ENCODE measurements around the gene TCF12.

Gene TCF12

DNA sequence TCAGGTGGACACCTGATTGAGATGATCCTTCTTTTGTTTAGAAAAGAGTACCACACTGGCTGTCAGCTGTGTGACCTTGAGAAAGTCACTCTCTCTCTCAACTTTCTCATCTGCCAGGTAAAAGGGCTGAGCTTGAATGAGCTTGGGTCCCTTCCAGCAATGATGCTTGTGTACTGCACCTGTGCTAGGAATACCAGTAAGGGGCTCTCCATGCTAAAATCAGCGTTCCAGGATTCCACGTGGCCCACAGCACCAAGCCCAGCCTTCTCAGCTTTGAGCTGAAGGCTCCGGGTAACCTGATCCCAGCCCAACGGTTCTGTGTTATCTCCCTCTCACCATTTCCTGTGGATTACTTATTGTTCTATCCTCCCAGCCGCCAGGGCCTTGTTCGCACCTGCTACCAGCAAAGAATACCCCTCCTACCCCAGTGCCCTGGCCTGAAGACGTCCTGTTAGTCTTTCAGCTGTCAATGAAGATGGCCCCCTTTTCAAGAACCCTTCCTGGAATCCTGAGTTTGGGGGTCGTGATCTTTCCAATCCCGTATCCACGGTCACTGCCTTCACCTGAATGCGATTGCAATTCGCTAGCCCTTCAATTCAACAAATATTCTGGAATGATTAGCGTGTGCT is 403.6 kb downstream of the TCF12 start:
- DNase-seq (ENCODE audit: low spot score): no peak

DNA sequence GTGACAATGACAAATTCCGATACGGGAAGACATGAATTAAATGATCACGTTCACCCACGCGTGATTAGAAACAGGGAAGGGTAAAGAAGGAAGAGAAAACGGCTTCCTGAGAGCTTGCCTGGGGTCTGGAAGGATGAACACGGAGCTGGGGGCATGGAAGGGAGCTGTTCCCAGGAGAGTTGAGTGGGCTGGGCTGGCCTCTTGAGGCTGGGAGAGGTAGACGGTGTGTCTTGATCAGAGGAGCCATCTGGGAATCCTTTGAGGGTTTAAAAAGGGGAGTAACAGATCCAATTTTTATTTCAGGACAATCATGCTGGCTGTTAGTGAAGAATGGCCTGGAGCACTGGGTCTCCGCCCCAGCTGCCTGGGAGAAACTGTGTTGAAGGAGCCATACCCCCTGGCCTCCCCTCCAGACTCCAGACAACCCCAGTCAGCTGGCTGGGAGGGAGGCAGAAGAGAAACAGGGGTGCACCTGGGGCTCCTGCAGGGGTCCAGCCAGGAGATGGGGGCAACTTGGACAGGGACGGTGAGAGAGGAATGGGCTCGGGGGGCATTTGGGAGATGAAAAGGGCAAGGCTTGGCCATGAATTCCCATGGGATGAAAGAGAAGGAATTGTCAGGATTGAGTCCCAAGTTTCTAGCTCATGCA is 404.3 kb downstream of the TCF12 start:
- DNase-seq (ENCODE audit: low spot score): no peak

DNA sequence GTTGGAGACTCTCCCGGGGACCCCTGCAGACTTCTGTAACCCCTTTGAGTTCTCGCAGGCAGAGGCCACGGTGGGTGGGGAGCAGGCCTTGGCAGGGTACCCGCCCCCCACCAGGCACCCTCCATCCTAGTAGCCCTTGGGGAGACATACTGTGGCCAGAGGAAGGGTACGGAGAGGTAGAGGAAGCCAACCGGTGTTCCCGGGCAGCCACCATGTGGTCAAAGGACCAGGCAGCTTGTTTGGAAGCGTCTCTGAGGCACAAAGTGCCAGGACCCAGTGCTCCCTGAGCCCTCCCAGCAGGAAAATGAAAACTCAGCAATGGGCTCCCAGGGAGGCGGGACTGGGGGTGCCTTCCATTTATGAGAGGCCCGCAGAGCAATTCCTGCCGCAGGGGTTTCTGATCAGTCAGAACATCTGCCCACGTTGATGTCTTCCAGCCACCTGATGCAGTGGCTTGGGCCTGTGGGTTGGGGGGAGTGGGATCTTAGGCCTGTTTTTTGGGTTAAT is 404.9 kb downstream of the TCF12 start:
- no peak for DNase-seq (ENCODE audit: low spot score)

DNA sequence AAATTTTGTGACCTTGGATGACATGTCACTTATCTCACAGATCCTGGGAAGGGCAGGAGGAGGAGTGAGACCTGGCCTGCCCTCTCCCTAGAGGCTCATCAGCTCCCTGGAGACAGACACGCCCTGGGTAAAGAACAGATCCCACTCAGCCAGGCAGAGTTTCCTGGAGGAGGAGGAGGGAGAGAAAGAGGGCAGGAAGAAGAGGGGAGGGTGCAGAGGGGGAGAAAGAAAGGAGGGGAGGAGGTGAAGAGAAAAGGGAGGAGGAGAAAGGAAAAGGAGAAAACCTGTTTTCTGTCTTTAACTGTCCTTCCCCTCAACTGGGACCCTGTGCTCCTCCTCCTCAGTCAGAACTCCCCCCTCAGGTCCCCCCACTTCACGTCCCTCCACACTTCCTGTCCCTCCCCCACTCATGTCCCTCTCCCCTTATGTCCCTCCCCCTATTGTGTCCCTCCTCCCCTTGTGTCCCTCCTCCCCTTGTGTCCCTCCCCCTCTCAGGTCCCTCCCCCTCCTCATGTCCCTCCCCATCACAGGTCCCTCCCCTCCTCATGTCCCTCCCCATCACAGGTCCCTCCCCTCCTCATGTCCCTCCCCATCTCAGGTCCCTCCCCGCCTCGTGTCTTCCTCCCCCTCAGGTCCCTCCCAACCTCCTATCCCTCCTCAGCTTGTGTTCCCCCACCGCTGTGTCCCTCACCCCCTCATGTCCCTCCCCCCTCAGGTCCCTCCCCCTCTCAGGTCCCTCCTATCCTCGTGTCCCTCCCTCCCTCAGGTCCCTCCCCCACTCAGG is 405.6 kb downstream of the TCF12 start:
- no peak for DNase-seq (ENCODE audit: low spot score)

DNA sequence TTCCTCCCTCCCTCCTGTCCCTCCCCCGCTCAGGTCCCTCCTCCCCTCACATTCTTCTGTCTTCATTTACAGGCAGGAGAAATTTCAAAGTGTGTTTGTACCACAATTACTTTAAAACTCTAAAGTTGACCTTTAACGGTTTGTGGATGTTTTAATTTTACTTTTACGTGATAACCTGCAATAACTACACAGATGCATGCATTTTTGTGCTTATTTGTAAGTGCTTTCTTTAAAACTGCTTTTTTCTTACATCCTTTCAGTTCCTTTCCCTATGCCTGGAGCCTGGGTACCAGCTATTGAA is 406.1 kb downstream of the TCF12 start:
- DNase-seq (ENCODE audit: low spot score): no peak

DNA sequence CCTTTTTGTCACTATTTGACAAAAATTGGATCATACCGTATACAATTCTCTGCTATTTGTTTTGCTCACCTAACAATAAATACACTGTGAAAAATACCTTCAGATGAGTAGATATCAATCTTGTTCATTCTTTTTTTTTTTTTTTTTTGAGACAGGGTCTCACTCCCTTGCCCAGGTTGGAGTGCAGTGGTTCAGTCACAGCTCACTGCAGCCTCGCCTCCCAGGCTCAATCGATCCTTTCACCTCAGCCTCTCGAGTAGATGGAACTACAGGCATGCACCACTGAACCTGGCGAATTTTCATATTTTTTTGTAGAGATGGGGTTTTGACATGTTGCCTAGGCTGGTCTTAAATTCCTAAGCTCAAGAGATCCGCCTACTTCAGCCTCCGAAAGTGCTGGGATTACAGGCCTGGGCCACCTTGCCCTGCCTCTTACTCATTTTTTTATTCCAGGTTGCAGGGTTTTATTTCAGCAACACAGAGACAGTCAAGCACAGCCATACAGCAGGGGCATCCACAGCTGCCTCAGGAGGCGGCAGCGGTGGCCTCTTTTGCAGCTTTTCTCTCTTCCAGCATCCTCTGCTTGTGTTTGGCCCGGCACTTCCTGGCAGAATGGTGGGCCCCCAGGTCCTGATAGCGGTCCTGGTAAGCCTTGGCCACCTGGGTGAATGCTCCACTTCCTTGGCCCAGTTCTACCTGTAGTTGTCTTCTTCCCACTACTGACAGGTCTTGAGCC is 406.7 kb downstream of the TCF12 start:
- DNase-seq (ENCODE audit: low spot score): no peak

DNA sequence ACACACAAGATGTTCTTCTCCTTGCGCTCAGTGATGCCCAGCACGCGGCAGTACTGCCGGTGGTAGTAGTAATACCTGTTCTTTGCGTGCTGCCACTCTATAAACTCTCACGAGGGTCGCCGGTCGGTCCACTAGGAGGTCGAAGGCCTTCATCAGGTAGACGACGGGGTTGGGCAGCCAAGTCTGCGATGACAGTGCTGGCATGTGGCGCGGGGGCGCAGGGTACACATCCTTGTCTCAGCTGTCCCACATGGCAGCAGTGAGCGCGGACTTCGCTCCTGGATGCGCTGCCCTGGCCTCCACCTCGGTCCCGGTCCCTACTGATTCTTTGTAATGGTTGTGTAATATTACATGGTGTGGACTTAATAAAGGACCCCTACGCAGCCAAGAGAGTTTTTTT is 407.8 kb downstream of the TCF12 start:
- DNase-seq (ENCODE audit: low spot score): no peak

DNA sequence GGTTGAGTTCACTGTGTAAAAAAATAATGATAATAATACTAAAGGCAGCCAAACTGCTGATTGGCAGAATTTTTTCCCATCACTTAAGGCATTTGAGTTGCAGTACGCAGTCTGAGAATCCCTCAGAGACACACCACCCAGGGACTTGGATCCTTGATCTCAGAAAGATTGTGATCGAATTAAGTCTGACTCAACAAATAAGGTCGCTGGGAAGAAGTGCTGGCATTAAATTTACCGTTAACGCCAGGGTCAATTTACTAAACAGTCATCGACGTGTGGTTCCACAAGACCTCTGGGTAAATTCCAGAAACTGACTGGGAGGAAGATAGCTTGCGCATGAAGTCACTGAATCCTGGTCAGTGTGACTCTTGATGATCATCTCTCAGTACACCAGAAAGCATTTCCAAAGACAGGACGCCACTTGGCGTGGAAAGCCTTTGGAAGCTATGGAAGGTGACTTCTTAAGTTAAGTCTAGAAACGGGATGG is 409.6 kb downstream of the TCF12 start:
- peak; percentile 87 for DNase-seq (ENCODE audit: low spot score)

DNA sequence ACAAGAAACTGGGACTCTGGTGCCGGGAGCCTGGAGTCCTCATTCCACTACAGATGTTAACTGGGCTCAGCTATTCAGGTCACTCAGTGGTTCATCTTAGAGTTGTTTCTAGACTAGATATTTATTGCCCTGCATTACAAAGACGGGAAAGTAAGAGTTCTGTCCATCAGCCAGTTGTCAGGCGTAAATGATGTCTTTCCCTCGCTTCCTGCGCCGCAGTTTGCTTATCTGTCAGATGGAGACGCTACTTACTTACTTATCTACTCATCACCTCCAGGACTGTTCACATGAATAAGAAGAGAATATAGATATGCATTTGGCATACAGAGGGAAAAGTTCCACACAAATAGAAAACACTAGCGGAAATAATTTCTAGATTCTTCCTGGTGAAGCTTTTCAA is 410.0 kb downstream of the TCF12 start:
- no peak for DNase-seq (ENCODE audit: low spot score)

DNA sequence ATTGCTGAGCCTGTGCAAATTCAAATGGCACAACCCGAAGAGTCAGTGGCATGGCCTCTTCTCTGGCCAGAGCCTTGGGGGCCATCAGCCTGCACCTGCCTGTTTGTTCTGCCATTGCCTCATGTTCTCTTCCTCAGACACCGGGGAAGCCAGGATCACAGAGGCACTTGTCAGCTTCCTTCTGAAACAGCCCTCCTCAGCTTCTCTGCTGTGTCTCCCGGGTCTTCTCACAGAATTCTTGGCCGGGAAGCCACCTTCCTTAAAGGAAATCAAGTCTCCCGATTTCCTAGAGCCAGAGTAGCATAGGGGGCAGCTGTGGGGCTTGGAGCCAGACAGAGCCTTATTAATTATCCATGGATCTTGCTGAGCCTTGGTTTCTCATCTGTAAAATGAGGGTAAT is 410.5 kb downstream of the TCF12 start:
- no peak for DNase-seq (ENCODE audit: low spot score)

DNA sequence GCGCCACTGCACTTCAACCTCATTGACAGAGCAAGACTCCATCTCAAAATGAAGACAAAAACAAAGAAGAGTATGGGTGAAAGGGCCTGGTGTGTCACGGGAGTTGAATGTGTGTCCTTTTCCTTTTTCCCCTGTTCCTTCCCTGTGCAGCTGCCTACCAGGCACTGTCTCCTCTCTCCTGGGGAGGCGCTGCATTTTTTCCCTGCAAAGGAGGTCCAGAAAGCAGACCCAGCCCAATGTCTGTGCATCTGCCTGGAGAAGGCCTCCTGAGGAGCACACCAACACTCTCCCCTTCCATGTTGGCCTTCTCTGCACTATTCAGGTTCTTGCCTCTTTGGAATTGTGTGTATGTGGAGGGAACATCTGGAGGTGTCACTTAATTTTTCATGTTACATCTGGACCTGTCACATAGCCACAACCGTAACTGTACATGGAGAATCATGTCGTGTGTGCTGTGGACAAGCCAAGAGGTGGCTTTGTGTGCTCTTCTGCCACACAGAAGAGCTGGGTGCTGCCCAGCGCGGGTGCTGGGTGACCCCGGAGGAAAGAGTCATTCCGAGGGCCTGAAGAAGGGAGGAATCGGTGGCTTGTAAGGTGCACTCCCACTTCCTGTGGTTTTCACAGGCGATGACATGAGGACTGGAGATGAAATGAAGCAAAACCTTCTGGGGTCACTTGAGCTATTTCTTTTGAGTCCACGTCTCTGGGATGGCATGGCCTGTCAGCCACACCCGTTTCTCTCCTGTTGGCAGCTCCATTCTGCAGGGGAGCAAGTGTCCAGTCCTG is 411.3 kb downstream of the TCF12 start:
- no peak for DNase-seq (ENCODE audit: low spot score)

DNA sequence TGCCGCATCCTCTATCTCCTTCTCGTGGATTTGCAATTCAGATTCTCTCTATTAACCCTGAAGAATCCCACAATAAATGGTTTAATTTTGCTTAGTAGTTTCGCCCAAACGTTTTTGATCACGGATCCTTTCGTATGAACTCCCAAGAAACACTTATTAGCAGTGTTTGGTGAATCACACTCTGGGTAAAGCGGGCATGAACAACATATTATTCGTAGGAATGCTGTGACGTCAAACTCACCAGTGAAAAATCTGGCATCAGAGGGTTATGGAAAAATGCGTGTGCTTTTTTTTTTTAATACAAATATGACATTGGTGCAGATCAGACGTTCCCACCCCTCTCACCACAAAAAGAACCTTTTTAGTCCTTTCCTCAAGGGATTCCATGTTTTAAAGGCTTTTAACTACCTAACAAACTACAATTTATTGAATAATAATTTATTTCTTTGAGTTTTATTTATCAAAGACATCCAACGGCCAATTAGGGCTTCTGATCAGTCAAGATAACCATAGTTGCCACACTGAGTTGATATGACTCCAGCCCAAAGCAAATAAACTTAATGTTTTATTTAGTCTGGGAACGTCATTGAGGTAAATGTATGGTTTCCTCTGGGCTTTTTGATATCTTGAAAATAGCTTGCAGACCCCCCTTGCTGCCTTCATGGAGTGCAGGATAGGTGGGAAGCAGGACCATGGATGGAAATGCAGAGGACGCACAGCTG is 412.3 kb downstream of the TCF12 start:
- DNase-seq (ENCODE audit: low spot score): no peak

DNA sequence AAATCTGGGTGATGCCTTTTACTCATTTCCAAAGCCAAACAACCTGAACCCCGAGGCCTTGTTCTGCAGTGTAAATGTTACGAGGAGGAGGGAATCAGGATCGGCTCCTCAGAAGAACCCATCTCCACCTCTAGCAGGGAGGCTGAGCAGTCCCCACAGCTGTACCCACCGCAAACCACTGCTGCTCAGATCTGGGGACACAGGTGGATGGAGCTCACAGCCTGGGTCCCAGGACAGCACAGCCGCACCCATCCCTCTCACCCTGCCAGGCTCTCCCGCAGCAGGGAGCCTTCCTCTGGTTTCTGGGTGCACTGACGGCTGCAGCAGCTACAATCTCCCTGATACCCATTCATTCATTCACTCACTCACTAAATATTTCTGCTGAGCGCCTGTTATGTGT is 413.9 kb downstream of the TCF12 start:
- no peak for DNase-seq (ENCODE audit: low spot score)

DNA sequence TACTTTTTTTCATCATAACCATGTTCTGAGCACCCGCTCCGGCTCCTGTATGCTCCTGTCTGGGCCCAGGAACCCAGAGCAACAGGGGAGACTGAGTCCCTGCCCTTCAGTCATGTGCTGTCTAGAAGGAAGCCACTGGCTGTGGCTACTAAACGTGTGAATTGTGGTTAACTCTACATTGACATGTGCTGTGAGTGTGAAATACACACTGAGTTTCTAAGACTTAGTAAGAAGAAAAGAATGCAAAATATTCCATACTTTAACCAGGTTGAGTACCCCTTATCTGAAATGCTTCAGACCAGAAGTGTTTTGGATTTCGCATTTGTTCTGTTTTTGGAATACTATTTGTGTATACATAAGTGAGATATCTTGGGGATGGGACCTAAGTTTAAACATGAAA is 415.0 kb downstream of the TCF12 start:
- DNase-seq (ENCODE audit: low spot score): no peak

DNA sequence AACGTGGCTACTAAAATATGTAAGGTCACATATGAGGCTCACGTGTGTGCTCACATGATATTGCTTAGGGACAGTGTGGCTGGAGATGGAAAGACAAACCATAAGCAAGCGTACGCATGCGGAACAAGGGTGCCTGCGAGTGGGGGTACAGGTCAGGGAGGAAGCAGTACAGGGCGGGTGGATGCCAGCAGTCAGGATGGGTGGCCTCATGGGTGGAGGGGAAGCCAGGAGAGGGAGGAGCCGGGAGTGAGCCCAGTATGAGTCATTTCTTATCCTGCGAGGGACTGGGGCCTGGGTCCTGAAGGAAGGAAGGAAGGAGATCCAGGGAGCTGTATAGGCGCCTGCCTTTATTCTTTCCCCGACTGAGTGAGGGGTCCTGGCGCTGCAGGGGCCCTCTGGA is 415.8 kb downstream of the TCF12 start:
- no peak for DNase-seq (ENCODE audit: low spot score)

DNA sequence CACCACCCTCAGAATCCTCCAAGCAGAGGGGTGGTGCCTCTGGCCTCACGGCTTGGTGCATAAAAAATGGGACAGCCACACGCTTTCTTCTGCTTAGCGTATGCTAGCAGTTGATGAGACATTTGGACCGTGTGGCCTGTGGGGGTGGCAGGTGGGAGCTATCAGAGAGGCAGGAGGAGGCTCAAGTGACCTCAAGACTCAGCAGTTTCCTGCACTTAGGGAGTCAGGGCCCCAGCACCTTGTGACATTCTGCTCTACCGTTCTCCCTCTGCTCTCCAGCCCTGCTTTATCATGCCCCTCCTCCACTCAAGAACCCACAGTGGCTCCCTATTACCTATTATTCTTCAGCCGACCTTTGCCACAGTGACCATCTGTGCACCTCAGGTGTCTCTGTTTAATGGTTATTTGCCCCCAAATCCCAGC is 416.9 kb downstream of the TCF12 start:
- DNase-seq (ENCODE audit: low spot score): no peak

DNA sequence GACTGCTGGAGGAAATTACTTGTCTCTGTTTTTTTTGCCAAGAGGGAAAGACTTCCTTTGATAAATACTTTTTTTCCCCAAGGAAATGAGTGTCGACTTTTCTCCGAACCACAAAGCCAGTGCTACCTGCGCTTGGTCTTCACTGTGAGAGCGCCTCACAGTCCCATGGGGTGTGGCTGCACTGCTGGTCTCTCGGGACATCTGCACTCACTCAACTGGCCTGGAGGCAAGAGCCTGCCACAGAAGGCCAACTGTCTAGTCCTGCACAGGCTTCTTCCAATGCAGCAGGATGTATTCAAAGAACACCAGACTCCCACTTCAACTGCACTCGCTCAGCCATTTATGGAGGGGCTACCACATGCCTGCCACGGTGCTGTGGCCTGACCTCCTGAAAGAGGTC is 417.3 kb downstream of the TCF12 start:
- no peak for DNase-seq (ENCODE audit: low spot score)

DNA sequence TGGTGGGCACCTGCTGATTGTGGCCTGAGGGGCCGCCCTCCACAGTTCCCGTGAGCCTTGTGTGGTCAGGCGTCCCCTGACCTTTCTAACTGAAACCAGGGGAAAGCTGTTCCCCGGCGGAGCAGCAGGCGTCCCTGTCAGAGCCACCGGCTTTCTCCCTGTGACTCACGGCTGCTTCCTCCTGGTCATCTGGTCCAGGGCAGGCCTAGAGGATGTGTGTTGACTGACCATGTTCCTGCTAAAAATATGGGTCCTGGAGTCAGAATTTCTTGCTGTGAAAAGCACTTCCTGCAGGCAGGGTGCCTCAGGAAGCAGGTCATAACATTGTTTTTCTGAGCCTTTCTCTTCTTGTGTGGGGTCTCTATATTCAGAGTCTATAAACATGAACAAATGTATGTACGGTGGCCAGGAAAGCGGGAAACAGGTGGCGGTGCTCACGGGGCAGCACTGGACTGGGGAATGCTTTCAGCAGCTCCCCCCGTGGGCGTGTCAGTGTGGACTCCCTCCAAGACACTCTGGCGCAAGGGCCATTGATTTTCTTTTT is 419.5 kb downstream of the TCF12 start:
- DNase-seq (ENCODE audit: low spot score): peak; percentile 53

DNA sequence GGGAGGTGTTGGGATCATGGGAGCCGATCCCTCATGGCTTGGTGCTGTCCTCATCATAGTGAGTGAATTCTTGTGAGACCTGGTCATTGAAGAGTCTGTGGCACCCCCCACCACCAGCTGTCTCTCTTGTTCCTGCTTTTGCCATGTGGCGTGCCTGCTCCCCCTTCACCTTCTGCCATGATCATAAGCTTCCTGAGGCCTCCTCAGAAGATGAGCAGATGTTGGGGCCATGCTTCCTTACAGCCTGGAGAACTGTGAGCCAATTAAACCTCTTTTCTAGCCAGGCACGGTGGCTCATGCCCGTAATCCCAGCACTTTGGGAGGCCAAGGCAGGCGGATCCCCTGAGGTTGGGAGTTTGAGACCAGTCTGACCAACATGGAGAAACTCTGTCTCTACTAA is 420.9 kb downstream of the TCF12 start:
- no peak for DNase-seq (ENCODE audit: low spot score)
